CD14-positive monocyte (primary cell): ENCODE measurements around the gene FCGR1A. TPM values are rescaled to one million over a fixed set of nuclear protein-coding genes. Genes with fewer than 3 reads are reported as not detected.
A peak's percentile ranks its signal among the peaks of the same experiment; 100 is the strongest.
"Not testable (repeated sequence)": the region's sequence is repeated elsewhere in the genome, so short reads cannot be mapped to it uniquely, and the experiment has no call there.

Experiments
- DNase-seq, 3 donors: peaks; one replicate each; pipeline ENCODE4 v3.0.0-alpha.2; 2011 to 2022
- H2AFZ ChIP-seq: 2 replicates; pipeline ENCODE4 v1.6.0; 2012; ENCODE audit warnings: mild to moderate bottlenecking, low read depth, low read length, inconsistent platforms; ENCODE audit not compliant: insufficient read depth, poor library complexity, severe bottlenecking
- H3K27ac ChIP-seq, 2 donors: 1 replicate in 1 of 2; 2 replicates in 1 of 2; pipeline ENCODE4 v1.5.1; 2012 to 2013; ENCODE audit warnings: low read length in 2 of 2, control low read depth in 1 of 2, inconsistent platforms in 1 of 2, low read depth in 1 of 2, mild to moderate bottlenecking in 1 of 2
- H3K27me3 ChIP-seq, 2 donors: one replicate each; pipeline versions ENCODE4 v1.6.0 to v1.6.1; 2011 to 2013; ENCODE audit warnings: low read length in 2 of 2; ENCODE audit not compliant: control insufficient read depth in 2 of 2, insufficient read depth in 2 of 2
- H3K36me3 ChIP-seq, 2 donors: replicated peaks in 1 of 2; 1 replicate in 1 of 2; 2 replicates in 1 of 2; pipeline versions ENCODE4 v1.5.1 to v1.6.1; 2012 to 2013; ENCODE audit warnings: low read length in 2 of 2, control low read depth in 1 of 2, inconsistent platforms in 1 of 2, mild to moderate bottlenecking in 1 of 2; ENCODE audit not compliant: insufficient read depth in 2 of 2, control insufficient read depth in 1 of 2
- H3K4me1 ChIP-seq, 2 donors: 1 replicate in 1 of 2; 2 replicates in 1 of 2; pipeline versions ENCODE4 v1.5.1 to v1.6.1; 2012 to 2013; ENCODE audit warnings: low read length in 2 of 2, control low read depth in 1 of 2, inconsistent platforms in 1 of 2, mild to moderate bottlenecking in 1 of 2, moderate library complexity in 1 of 2; ENCODE audit not compliant: insufficient read depth in 2 of 2, control insufficient read depth in 1 of 2
- H3K4me2 ChIP-seq: replicated peaks from 2 replicates; pipeline ENCODE3; 2012; ENCODE audit warnings: low read length, moderate library complexity, mild to moderate bottlenecking; ENCODE audit not compliant: poor library complexity, severe bottlenecking; ENCODE audit errors: extremely low read depth
- H3K4me3 ChIP-seq, 3 experiments: fragments of 200-600 bp in 1 of 3; sonication (generic) in 1 of 3; replicated peaks in 1 of 3; 1 replicate in 2 of 3; 2 replicates in 1 of 3; pipeline ENCODE4 v1.5.1; 2011 to 2013; ENCODE audit warnings: low read length in 3 of 3, mild to moderate bottlenecking in 3 of 3, control low read depth in 2 of 3, low read depth in 2 of 3, inconsistent platforms in 1 of 3, moderate library complexity in 1 of 3
- H3K79me2 ChIP-seq: 2 replicates; pipeline ENCODE4 v1.6.0; 2012; ENCODE audit warnings: mild to moderate bottlenecking, control low read depth, inconsistent platforms, low read length, moderate library complexity; ENCODE audit not compliant: insufficient read depth
- H3K9ac ChIP-seq: 2 replicates; pipeline ENCODE4 v1.6.0; 2017; ENCODE audit warnings: low read length, mild to moderate bottlenecking; ENCODE audit not compliant: insufficient read depth, poor library complexity, severe bottlenecking
- H3K9me3 ChIP-seq, 2 donors: replicated peaks in 1 of 2; 1 replicate in 1 of 2; 2 replicates in 1 of 2; pipeline versions ENCODE4 v1.5.1 to v1.6.1; 2012 to 2013; ENCODE audit warnings: low read length in 2 of 2, control low read depth in 1 of 2; ENCODE audit not compliant: control insufficient read depth in 1 of 2, insufficient read depth in 1 of 2
- H4K20me1 ChIP-seq: 2 replicates; pipeline ENCODE4 v1.6.0; 2012; ENCODE audit warnings: mild to moderate bottlenecking, low read length, control low read depth, moderate library complexity; ENCODE audit not compliant: insufficient read depth
- H3K27ac Mint-ChIP-seq, 7 donors: one replicate each; pipeline ENCODE4 v1.8.0; 2020; ENCODE audit warnings: mild to moderate bottlenecking in 7 of 7, mixed read lengths in 7 of 7, moderate library complexity in 6 of 7, inconsistent platforms in 2 of 7
- H3K27me3 Mint-ChIP-seq, 3 donors: one replicate each; pipeline ENCODE4 v1.8.0; 2021 to 2022; ENCODE audit warnings: low read depth in 3 of 3, mild to moderate bottlenecking in 3 of 3, mixed read lengths in 3 of 3, moderate library complexity in 3 of 3, inconsistent platforms in 1 of 3
- H3K36me3 Mint-ChIP-seq, 2 donors: one replicate each; pipeline ENCODE4 v1.8.0; 2020; ENCODE audit warnings: mixed read lengths in 2 of 2, inconsistent platforms in 1 of 2, mild to moderate bottlenecking in 1 of 2
- H3K4me1 Mint-ChIP-seq: one replicate; pipeline ENCODE4 v1.8.0; 2020; ENCODE audit warnings: mild to moderate bottlenecking, mixed read lengths
- H3K4me3 Mint-ChIP-seq, 2 donors: one replicate each; pipeline ENCODE4 v1.8.0; 2020; ENCODE audit warnings: mild to moderate bottlenecking in 2 of 2, mixed read lengths in 2 of 2, moderate library complexity in 1 of 2
- H3K9me3 Mint-ChIP-seq, 7 donors: one replicate each; pipeline ENCODE4 v1.8.0; 2020 to 2022; ENCODE audit warnings: mixed read lengths in 7 of 7, mild to moderate bottlenecking in 6 of 7, moderate library complexity in 6 of 7, inconsistent platforms in 2 of 7
- WGBS: methylation state at CpG from one replicate; pipeline ENCODE4 v1.1.5; 2013; ENCODE audit warnings: missing lambda C conversion rate; ENCODE audit not compliant: insufficient coverage; 5-methylcytosine and 5-hydroxymethylcytosine counted together
- intact Hi-C, 2 donors: fragments of 100-400 bp; cut with micrococcal nuclease; formaldehyde crosslinking; loops; one replicate each; pipeline versions ENCODE4 v1.15.0 to v1.15.1; 2023
- polyA plus RNA-seq, 3 donors: library from polyadenylated mRNA; depleted of rRNA in 1 of 3; unstranded in 2 of 3; stranded (reverse) in 1 of 3; fragments of 300-500 nt in 2 of 3; fragments of >200 nt in 1 of 3; fragmentation: Illumina TruSeq in 2 of 3; gene quantifications; 1 replicate in 2 of 3; 2 replicates in 1 of 3; pipeline ENCODE4 v1.2.3, GENCODE V29; 2012 to 2021

FCGR1A gene
- polyA plus RNA-seq, 3 donors: 48.8 to 79.7 (median 49.4) TPM

- H3K4me2 ChIP-seq, H3K4me1 ChIP-seq, H3K9me3 Mint-ChIP-seq, H3K79me2 ChIP-seq, H4K20me1 ChIP-seq, H3K9ac ChIP-seq, H3K27ac Mint-ChIP-seq, H2AFZ ChIP-seq, DNase-seq, H3K27me3 Mint-ChIP-seq, H3K36me3 ChIP-seq, H3K9me3 ChIP-seq, H3K4me1 Mint-ChIP-seq, H3K36me3 Mint-ChIP-seq, H3K27me3 ChIP-seq, intact Hi-C loops, H3K27ac ChIP-seq: not testable (repeated sequence)
- H3K4me3 Mint-ChIP-seq: peak overlapping the region; percentile 80 to 88
- H3K4me3 ChIP-seq: peak overlapping the region in 1 of 3 experiments; percentile 43
- no CpG with 5 or more reads among the region's 13 CpGs for WGBS
These were observed 41.8 kb upstream of the FCGR1A start for GRCh38 chr1:149740590-149741230.

GRCh38 chr1:149741914-149742313 is 40.6 kb upstream of the FCGR1A start:
- H3K4me3 ChIP-seq, H3K27ac Mint-ChIP-seq, H3K27me3 ChIP-seq, H3K36me3 ChIP-seq, H3K79me2 ChIP-seq, H2AFZ ChIP-seq, H3K4me3 Mint-ChIP-seq, H4K20me1 ChIP-seq, H3K36me3 Mint-ChIP-seq, H3K27ac ChIP-seq, DNase-seq, H3K9ac ChIP-seq, H3K9me3 Mint-ChIP-seq, H3K27me3 Mint-ChIP-seq, H3K9me3 ChIP-seq, H3K4me2 ChIP-seq, H3K4me1 ChIP-seq, intact Hi-C loops: not testable (repeated sequence)
- no CpG with 5 or more reads among the region's 5 CpGs for WGBS
- H3K4me1 Mint-ChIP-seq: peaks cover 10% of the 10 kb centered on the region

- H3K9ac ChIP-seq, H3K36me3 Mint-ChIP-seq, H3K9me3 Mint-ChIP-seq, intact Hi-C loops, H3K9me3 ChIP-seq, H3K27me3 Mint-ChIP-seq, H3K27me3 ChIP-seq, H3K27ac Mint-ChIP-seq, H4K20me1 ChIP-seq, H3K4me1 ChIP-seq, H3K79me2 ChIP-seq, H3K27ac ChIP-seq, H3K36me3 ChIP-seq: not testable (repeated sequence)
- Histone ChIP-seq H3K4me3 (peak overlapping the region; percentile 17 to 51 (median 27)), H3K4me2 (peak overlapping the region; percentile 22), H2AFZ (peak overlapping the region; percentile 35)
- peak overlapping the region; percentile 87 for H3K4me3 Mint-ChIP-seq
- H3K4me1 Mint-ChIP-seq: peaks cover 17% of the 10 kb centered on the region
- DNase-seq: peak in 1 of 3 donors; percentile 44
- 5% methylated on average over 10 of the region's 41 CpGs for WGBS
These were observed 35.8 kb upstream of the FCGR1A start for GRCh38 chr1:149746463-149747356.

- H3K36me3 ChIP-seq, H3K9me3 Mint-ChIP-seq, H3K4me1 ChIP-seq, H3K9ac ChIP-seq, H3K9me3 ChIP-seq, intact Hi-C loops, H3K36me3 Mint-ChIP-seq, H3K27ac ChIP-seq, DNase-seq, H3K27me3 ChIP-seq, H3K27me3 Mint-ChIP-seq, H4K20me1 ChIP-seq, H3K79me2 ChIP-seq: not testable (repeated sequence)
- H3K4me2 ChIP-seq: peak overlapping the region; percentile 29
- H3K27ac Mint-ChIP-seq: peak overlapping the region in 1 of 7 donors; percentile 61
- H3K4me1 Mint-ChIP-seq: peaks cover 17% of the 10 kb centered on the region
- H2AFZ ChIP-seq: peak overlapping the region; percentile 35
- H3K4me3 ChIP-seq: peak overlapping the region in 2 of 3 experiments; percentile 12 to 51
- H3K4me3 Mint-ChIP-seq: peak overlapping the region; percentile 87 to 95
- WGBS: 0% methylated on average over 10 of the region's 40 CpGs
These were observed 34.9 kb upstream of the FCGR1A start for GRCh38 chr1:149747359-149748143.
